ENCODE results near the gene NARS2.

The NARS2 gene

GRCh38 chr11:78397398-78397797 is 177.3 kb downstream of the NARS2 start:
- intact Hi-C loops (cut with DNase I) = no loop called here
- DNase-seq = no peak

GRCh38 chr11:78395597-78395996 is 179.1 kb downstream of the NARS2 start:
- intact Hi-C loops (cut with DNase I) = no loop called here
- no peak for DNase-seq

- intact Hi-C loops (cut with DNase I) = no loop called here
- no peak for DNase-seq
Observed at GRCh38 chr11:78392854-78393253, 181.8 kb downstream of the NARS2 start.

GRCh38 chr11:78391424-78391823 is 183.2 kb downstream of the NARS2 start:
- DNase-seq = no peak
- intact Hi-C loops (cut with DNase I) = no loop called here

- DNase-seq = no peak
- intact Hi-C loops (cut with DNase I) = no loop called here
Observed at GRCh38 chr11:78390809-78391208, 183.9 kb downstream of the NARS2 start.

GRCh38 chr11:78386215-78386941 is 188.3 kb downstream of the NARS2 start:
- DNase-seq = no peak
- intact Hi-C loops (cut with DNase I) = no loop called here

Measured in posterior cingulate gyrus (tissue), 11 donors.